ENCODE measurements around the gene UNC13B.

GRCh38 chr9:35364817-35365585 is 203.2 kb downstream of the UNC13B start:
- TF ChIP-seq ZNF792 (tag by site-specific recombination; IDR thresholded peaks at IDR 0.05) (no peak), CTCF (tag by site-specific recombination; IDR thresholded peaks at IDR 0.05) (no peak), ZNF311 (tag by site-specific recombination; IDR thresholded peaks at IDR 0.05; ENCODE audit: borderline replicate concordance) (no peak), TRIM28 (IDR thresholded peaks at IDR 0.05; ENCODE audit: borderline replicate concordance, low read length) (no peak)
